WTC11 (cell line): ENCODE measurements around the gene RNF31. TPM values are rescaled to one million over a fixed set of nuclear protein-coding genes. Genes with fewer than 3 reads are reported as not detected.

Experiments
- AR ChIP-seq: fragments of 250-450 bp; sonication (Bioruptor Pico); IDR thresholded peaks from 2 replicates; pipeline ENCODE4 v1.9.0; 2021; ENCODE audit warnings: mild to moderate bottlenecking
- CBFB ChIP-seq: sonication (generic); formaldehyde crosslinking; IDR thresholded peaks from 2 replicates; pipeline ENCODE4 v1.8.1; 2022; ENCODE audit warnings: mild to moderate bottlenecking, low read depth, missing genetic modification reagents
- E2F4 ChIP-seq: sonication (generic); formaldehyde crosslinking; IDR thresholded peaks from 2 replicates; pipeline ENCODE4 v1.8.1; 2022; ENCODE audit warnings: low read depth, mild to moderate bottlenecking, moderate library complexity, missing genetic modification reagents, borderline replicate concordance
- FOXK1 ChIP-seq: sonication (generic); formaldehyde crosslinking; IDR thresholded peaks from 2 replicates; pipeline ENCODE4 v1.8.0; 2022; ENCODE audit warnings: mild to moderate bottlenecking, moderate library complexity, missing genetic modification reagents
- FOXP1 ChIP-seq: sonication (generic); formaldehyde crosslinking; IDR thresholded peaks from 2 replicates; pipeline ENCODE4 v1.8.0; 2022; ENCODE audit warnings: missing genetic modification reagents, mild to moderate bottlenecking, moderate library complexity, borderline replicate concordance
- HMGXB4 ChIP-seq: sonication (generic); formaldehyde crosslinking; IDR thresholded peaks from 2 replicates; pipeline ENCODE4 v1.8.1; 2023; ENCODE audit warnings: mild to moderate bottlenecking, moderate library complexity, missing genetic modification reagents
- JUN ChIP-seq: sonication (generic); formaldehyde crosslinking; IDR thresholded peaks from 2 replicates; pipeline ENCODE4 v1.8.0; 2023; ENCODE audit warnings: mild to moderate bottlenecking, missing genetic modification reagents
- MXD4 ChIP-seq: fragments of 250-450 bp; sonication (Bioruptor Pico); IDR thresholded peaks from 2 replicates; pipeline ENCODE4 v1.8.0; 2021; ENCODE audit warnings: mild to moderate bottlenecking, moderate library complexity, borderline replicate concordance
- NR2C2 ChIP-seq: sonication (generic); formaldehyde crosslinking; IDR thresholded peaks from 2 replicates; pipeline ENCODE4 v1.8.0; 2022; ENCODE audit warnings: mild to moderate bottlenecking, missing genetic modification reagents
- NR3C1 ChIP-seq: sonication (generic); formaldehyde crosslinking; conservative IDR thresholded peaks from 2 replicates; pipeline ENCODE4 v1.8.1; 2023; ENCODE audit warnings: low read depth, mild to moderate bottlenecking, missing genetic modification reagents
- PRDM15 ChIP-seq: sonication (generic); formaldehyde crosslinking; IDR thresholded peaks from 2 replicates; pipeline ENCODE4 v1.8.0; 2022; ENCODE audit warnings: missing genetic modification reagents
- PRRX2 ChIP-seq: fragments of 250-450 bp; sonication (Bioruptor Pico); IDR thresholded peaks from 2 replicates; pipeline ENCODE4 v1.8.0; 2021; ENCODE audit warnings: mild to moderate bottlenecking
- RORB ChIP-seq: fragments of 250-450 bp; sonication (Bioruptor Pico); IDR thresholded peaks from 2 replicates; pipeline ENCODE4 v1.9.0; 2021; ENCODE audit warnings: mild to moderate bottlenecking
- USF2 ChIP-seq: sonication (generic); formaldehyde crosslinking; IDR thresholded peaks from 2 replicates; pipeline ENCODE4 v1.8.1; 2023; ENCODE audit warnings: mild to moderate bottlenecking, missing genetic modification reagents, moderate library complexity
- ZNF121 ChIP-seq: sonication (generic); formaldehyde crosslinking; IDR thresholded peaks from 2 replicates; pipeline ENCODE4 v1.8.0; 2023; ENCODE audit warnings: missing genetic modification reagents
- ZNF263 ChIP-seq: sonication (generic); formaldehyde crosslinking; IDR thresholded peaks from 2 replicates; pipeline ENCODE4 v1.8.1; 2022; ENCODE audit warnings: low read depth, mild to moderate bottlenecking, moderate library complexity, missing genetic modification reagents
- ZNF281 ChIP-seq: sonication (generic); formaldehyde crosslinking; IDR thresholded peaks from 2 replicates; pipeline ENCODE4 v1.8.0; 2023; ENCODE audit warnings: mild to moderate bottlenecking, missing genetic modification reagents
- ZNF425 ChIP-seq: fragments of 250-450 bp; sonication (Bioruptor Pico); conservative IDR thresholded peaks from 2 replicates; pipeline ENCODE4 v1.9.0; 2021; ENCODE audit warnings: mild to moderate bottlenecking
- ZNF532 ChIP-seq: fragments of 250-450 bp; sonication (Bioruptor Pico); IDR thresholded peaks from 2 replicates; pipeline ENCODE4 v1.9.0; 2021; ENCODE audit warnings: mild to moderate bottlenecking, borderline replicate concordance
- total RNA-seq: library from RNA; stranded (reverse); gene quantifications from 3 replicates; pipeline ENCODE4 v1.2.3, GENCODE V29; 2021

Gene RNF31
- total RNA-seq, 1 experiment from 2014 or later, result 86.2 TPM

- TF ChIP-seq CBFB, result 0 out of 2 replicates have a peak, but pooled peaks have one; percentile 51
- no peak for TF ChIP-seq ZNF425 (CRISPR knock-in tag)
- TF ChIP-seq ZNF532 (CRISPR knock-in tag), result no peak
- no peak for TF ChIP-seq PRRX2 (CRISPR knock-in tag)
- TF ChIP-seq AR, result no peak
- no peak for TF ChIP-seq NR3C1 (CRISPR knock-in tag)
- TF ChIP-seq USF2 (CRISPR knock-in tag), result no peak
- TF ChIP-seq ZNF121 (CRISPR knock-in tag), result no peak
- TF ChIP-seq JUN (CRISPR knock-in tag), result no peak
- no peak for TF ChIP-seq ZNF281
- no peak for TF ChIP-seq NR2C2 (CRISPR knock-in tag)
- TF ChIP-seq FOXK1 (CRISPR knock-in tag), result no peak
- TF ChIP-seq HMGXB4 (CRISPR knock-in tag), result 0 out of 2 replicates have a peak, but pooled peaks have one; percentile 15
- TF ChIP-seq FOXP1 (CRISPR knock-in tag), result no peak
- TF ChIP-seq ZNF263 (CRISPR knock-in tag), result no peak
- no peak for TF ChIP-seq MXD4 (CRISPR knock-in tag)
- peak; percentile 94 for TF ChIP-seq PRDM15
- no peak for TF ChIP-seq E2F4 (CRISPR knock-in tag)
- TF ChIP-seq RORB (CRISPR knock-in tag), result no peak
Observed at GRCh38 chr14:24146453-24146977, 783 bp upstream of the RNF31 start, which contains the start of gene PSME2 (continued).
